Hematopoietic multipotent progenitor cell (in vitro differentiated cells): ENCODE results near the gene ZMAT5. TPM values are rescaled to one million over a fixed set of nuclear protein-coding genes. Genes with fewer than 3 reads are reported as not detected.

Experiments used
- DNase-seq, 3 donors: peaks; one replicate each; pipeline ENCODE4 v3.0.0-alpha.2; 2011 to 2015; ENCODE audit warnings: low read depth in 2 of 3, low spot score in 2 of 3
- small RNA-seq: library from RNA; depleted of rRNA; stranded (forward); fragments of <200 nt; gene quantifications from one replicate; pipeline ENCODE3, GENCODE V24; 2012
- total RNA-seq: library from RNA; depleted of rRNA; stranded (reverse); fragments of >200 nt; gene quantifications from one replicate; pipeline ENCODE4 v1.2.3, GENCODE V29; 2012

ZMAT5 gene
- total RNA-seq, 1 donor: 25.9 TPM

DNA sequence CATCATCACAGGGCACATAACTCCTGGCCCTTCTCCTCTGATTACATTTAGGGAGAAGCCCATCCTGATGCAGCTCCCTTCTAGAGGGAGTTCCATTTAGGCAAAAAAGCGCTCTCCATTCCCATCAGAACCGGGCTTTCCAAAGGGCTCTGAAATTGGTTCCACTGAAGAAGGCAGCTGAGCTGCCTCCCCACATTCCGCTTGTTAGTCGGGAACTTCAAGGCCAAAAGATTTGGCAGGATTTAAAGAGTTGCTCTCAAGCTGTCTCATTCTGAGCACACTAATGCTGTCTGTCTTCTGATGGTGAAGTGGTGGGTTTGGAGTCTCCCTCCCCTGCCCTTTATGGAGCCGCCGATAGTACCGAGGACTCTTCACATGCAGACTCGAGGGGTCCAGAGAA lies 73.6 kb downstream of the ZMAT5 start:
- no peak for DNase-seq

DNA sequence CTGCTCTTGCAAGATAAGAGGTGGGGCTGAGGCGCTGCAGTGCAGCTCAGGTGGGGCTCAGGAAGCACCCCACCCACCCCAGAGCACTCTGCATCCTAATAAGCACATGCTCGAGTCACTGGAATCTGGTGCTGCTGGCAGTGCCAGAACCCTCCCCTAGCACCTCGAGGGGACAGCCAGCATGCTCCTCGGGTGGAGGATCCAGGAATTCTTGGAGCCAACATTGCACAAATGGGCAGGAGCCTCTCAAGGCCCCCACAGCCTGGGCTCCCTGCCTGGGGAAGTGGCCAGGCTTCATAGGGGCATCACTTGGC lies 74.5 kb downstream of the ZMAT5 start:
- DNase-seq: no peak

DNA sequence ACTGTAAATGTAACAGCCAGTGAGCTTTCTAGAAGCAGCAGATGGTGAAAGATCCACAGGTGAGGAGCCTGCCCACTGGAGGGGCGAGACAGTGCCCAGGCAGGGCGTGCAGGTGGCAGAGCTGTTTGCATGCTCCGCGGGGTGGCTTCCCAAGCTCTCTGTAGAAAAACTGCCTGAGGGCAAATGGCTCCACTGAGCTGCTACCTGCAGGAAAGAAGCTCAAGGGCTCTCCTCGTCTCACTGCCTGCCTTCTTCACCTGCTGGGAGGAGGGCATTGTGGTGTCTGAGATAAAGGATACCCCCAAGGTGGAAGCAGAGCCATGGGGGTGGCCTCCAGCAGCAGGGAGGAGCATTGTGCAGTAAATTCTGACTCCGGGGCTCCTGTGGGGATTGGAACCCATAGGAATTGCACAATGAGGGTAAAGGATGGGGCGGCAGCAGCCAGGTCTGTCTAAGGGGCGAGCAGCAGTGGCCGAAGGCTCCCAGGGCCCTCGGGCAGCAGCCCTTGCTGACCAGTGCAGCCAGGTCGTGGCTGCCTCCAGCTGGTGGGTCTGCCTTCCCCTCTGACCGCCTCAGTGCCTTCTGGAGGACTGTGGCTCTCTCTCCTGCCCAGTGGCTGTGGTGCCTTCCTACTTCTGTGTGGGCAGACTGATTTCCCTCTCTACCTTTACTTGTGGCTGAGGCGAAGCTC lies 75.0 kb downstream of the ZMAT5 start:
- DNase-seq: no peak

DNA sequence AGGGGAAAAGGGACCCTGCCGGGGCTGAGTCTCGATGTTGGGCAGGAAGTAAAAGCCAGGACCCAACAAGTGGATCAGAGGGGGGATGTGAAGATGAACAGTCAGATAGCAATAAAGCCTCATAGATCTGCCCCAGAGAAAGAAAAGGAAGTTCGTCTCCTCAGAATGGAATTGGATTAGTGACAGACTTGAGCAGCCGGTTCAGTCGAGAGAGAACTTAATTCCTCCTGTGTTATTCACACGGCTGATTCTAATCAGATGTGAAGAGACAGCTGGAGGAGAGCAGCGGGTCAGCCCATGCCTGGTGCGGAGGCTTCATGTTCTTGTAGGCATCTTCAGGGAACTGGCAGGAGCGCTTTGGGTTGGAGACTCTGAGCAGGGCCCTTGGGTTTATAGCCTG lies 76.3 kb downstream of the ZMAT5 start:
- DNase-seq: no peak

DNA sequence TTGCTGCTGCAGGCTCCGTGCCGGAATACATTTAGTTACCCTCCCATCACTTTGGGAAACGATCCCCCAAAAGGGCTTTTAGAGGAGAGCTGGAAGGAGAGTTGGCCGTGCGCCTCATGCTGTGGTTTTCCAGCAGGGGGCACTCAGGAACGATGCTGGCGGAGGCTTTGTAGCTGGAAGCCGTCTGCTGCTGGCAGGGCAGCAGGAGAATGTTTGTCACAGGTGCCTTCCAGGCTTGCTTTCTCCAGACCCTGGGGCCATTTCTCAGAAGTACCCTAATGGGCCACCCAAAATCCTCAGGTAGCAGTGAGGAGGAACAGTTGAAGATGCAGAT lies 77.0 kb downstream of the ZMAT5 start:
- DNase-seq: peak in 2 of 3 donors; percentile 26 to 56

DNA sequence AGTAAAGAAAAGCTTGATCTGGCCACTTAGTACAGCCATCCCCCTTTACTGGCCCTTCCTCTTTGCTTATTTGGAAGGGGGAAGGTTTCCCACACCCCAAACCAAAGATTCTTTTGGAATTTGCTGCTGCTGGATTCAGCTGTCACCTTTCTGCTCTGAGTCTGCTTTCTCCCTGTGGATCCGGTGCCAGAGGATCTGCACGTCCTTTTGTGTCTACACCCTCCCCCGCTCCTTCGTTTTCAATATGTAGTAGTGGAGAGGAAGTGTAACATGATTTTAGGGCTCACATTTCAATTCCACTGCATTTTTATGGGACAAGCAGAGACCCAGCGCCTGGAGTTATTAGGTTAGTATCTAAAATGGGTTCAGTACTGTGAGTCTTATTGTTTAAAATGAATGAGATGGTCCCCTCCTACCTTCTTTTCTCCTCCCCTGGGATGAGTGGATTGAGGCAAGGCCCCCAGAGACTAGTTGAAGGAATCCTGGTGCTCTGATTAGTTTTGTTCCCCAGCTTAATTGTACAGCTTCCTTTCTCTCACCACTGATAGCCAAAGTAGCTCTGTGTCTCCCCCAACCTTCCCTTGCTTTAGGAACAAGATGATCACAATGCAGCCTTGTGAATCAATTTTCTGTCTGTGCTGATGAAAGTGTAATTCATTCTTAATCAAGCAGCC lies 77.5 kb downstream of the ZMAT5 start:
- DNase-seq: no peak

DNA sequence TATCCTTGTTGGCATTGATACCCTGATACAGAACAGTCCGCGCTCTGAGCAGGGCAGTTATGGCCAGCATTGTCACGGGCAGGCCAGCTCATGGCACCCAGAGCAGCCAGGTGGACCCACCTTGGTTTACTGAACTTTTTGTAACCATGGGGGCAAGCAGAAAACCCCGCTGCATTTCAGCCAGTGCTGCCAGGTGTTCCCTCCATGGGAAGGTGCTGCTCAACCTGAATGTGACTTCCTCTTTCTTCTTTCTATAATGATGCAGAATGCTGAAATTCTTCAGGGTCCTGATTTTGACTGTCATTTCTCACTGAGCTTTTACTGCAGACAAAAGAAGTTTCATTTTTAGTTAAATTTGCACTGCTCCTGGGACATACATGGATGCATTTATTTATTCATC lies 82.6 kb downstream of the ZMAT5 start:
- DNase-seq: no peak

DNA sequence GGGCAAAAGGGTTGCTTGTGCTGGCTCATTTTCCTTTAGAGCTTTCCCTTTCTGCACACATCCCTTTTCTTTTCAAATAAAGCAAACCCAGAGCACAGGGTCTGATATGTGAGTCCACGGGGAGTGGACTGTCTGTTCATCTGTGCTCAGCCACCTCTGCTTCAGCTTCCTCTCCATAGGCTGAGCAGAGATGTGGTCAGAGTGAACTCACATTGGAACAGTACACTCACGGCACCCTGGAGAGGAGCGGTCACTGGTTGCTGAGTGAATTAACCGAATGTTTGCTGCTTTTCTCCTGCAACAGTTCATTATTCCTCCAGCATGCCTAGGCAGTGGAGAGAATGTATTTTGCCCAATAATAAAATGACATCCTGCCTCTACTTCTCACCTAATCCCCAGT lies 83.3 kb downstream of the ZMAT5 start:
- no peak for DNase-seq

Small RNAs within 50 kb of the gene (small RNA-seq; reads per million reads assigned to genes)
- not detected for gene AC004882.2
- gene RF00019: not detected

Other genes starting within 250 kb of the ZMAT5 start
- 50.9 TPM for gene THOC5, start 213.2 kb downstream of the ZMAT5 start, total RNA-seq
- 79.2 TPM for gene NIPSNAP1, start 185.9 kb downstream of the ZMAT5 start, total RNA-seq
- gene NF2, start 163.4 kb downstream of the ZMAT5 start, total RNA-seq: 26.7 TPM
- 0.27 TPM for gene CABP7, start 47.0 kb downstream of the ZMAT5 start, total RNA-seq
- gene UQCR10, start 362 bp upstream of the ZMAT5 start, total RNA-seq: 83.7 TPM
- 34.5 TPM for gene ASCC2, start 71.3 kb upstream of the ZMAT5 start, total RNA-seq
- gene MTMR3, start 116.2 kb upstream of the ZMAT5 start, total RNA-seq: 57.6 TPM